Panc1 (cell line): ENCODE measurements around the gene UBE2E2. TPM values are rescaled to one million over a fixed set of nuclear protein-coding genes. Genes with fewer than 3 reads are reported as not detected.

Experiments
- ATAC-seq: fragments of 200-7000 bp; cut with Tn5 transposase; 2 replicates; pipeline ENCODE4 v1.9.1; 2020; ENCODE audit warnings: mild to moderate bottlenecking, moderate library complexity
- BruUV-seq: library from RNA; stranded (reverse); fragments of 400-500 nt; replicated peaks from 2 replicates; lab custom pipeline; 2021; lab: Mats Ljungman, UMichigan
- CTCF ChIA-PET: fragments of 300-600 bp; sonication (Branson Sonifier 250); formaldehyde crosslinking; loops from one replicate; lab custom pipeline; 2022; ENCODE audit warnings: antibody characterized with exemption; lab: Charles Lee
- POLR2A ChIA-PET: fragments of 300-600 bp; sonication (Branson Sonifier 250); formaldehyde crosslinking; loops from one replicate; lab custom pipeline; 2022; ENCODE audit warnings: antibody characterized with exemption; lab: Charles Lee
- DNase-seq: peaks from one replicate; pipeline ENCODE4 v3.0.0-alpha.2; 2010; ENCODE audit warnings: low read depth, low spot score
- H3K27ac ChIP-seq: 2 replicates; pipeline ENCODE4 v1.5.1; 2011; ENCODE audit warnings: mild to moderate bottlenecking, low read length, inconsistent platforms
- H3K27me3 ChIP-seq: fragments of 200-500 bp; sonication (Bioruptor generic); 2 replicates; pipeline ENCODE4 v1.6.0; 2014; ENCODE audit warnings: low read length, inconsistent platforms; ENCODE audit not compliant: control insufficient read depth, insufficient read depth
- H3K36me3 ChIP-seq: fragments of 200-500 bp; sonication (Bioruptor generic); 2 replicates; pipeline ENCODE4 v1.5.1; 2014; ENCODE audit warnings: inconsistent platforms, mild to moderate bottlenecking, low read length, moderate library complexity; ENCODE audit not compliant: control insufficient read depth, insufficient read depth
- H3K4me1 ChIP-seq: 2 replicates; pipeline ENCODE4 v1.5.1; 2011; ENCODE audit warnings: inconsistent platforms, mild to moderate bottlenecking, low read length, moderate library complexity; ENCODE audit not compliant: control insufficient read depth, insufficient read depth
- H3K4me3 ChIP-seq, 2 experiments: 2 replicates each; pipeline ENCODE4 v1.5.1; 2011 to 2012; ENCODE audit warnings: low read depth in 2 of 2, low read length in 2 of 2, mild to moderate bottlenecking in 2 of 2, inconsistent platforms in 1 of 2, moderate library complexity in 1 of 2
- H3K9me3 ChIP-seq: fragments of 200-500 bp; sonication (Bioruptor generic); 2 replicates; pipeline ENCODE4 v1.5.1; 2014; ENCODE audit warnings: low read depth, mild to moderate bottlenecking, inconsistent platforms, low read length, moderate library complexity; ENCODE audit not compliant: control insufficient read depth, insufficient read depth
- POLR2AphosphoS5 ChIP-seq: IDR thresholded peaks from 2 replicates; pipeline ENCODE4 v1.6.1; 2012; ENCODE audit warnings: mild to moderate bottlenecking, low read depth, low read length, moderate library complexity
- REST ChIP-seq, 2 experiments: IDR thresholded peaks; 2 replicates each; pipeline ENCODE4 v1.6.1; 2011 to 2012; ENCODE audit warnings: low read depth in 2 of 2, control low read depth in 1 of 2, low read length in 1 of 2, mild to moderate bottlenecking in 1 of 2, moderate library complexity in 1 of 2; ENCODE audit not compliant: insufficient read depth in 1 of 2
- SIN3A ChIP-seq: IDR thresholded peaks from 2 replicates; pipeline ENCODE4 v1.6.1; 2012; ENCODE audit warnings: low read depth, mild to moderate bottlenecking, low read length, moderate library complexity, borderline replicate concordance; ENCODE audit not compliant: insufficient read depth
- TCF7L2 ChIP-seq: IDR thresholded peaks from 2 replicates; pipeline ENCODE4 v1.6.1; 2011; ENCODE audit warnings: mild to moderate bottlenecking, low read depth, low read length, inconsistent platforms
- in situ Hi-C: cut with HindIII; loops from 2 replicates; pipeline ENCODE4 v1.10.0; 2016; ENCODE audit warnings: low sequenced_read_pairs, low pct_unique_long_range_greater_than_20kb
- intact Hi-C: fragments of 100-400 bp; cut with micrococcal nuclease; formaldehyde crosslinking; loops from one replicate; pipeline ENCODE4 v1.10.0; 2022; ENCODE audit not compliant: unreplicated experiment
- total RNA-seq: library from RNA; stranded (reverse); gene quantifications from one replicate; pipeline ENCODE4 v1.2.1, GENCODE V29; 2021; ENCODE audit not compliant: unreplicated experiment
- TF ChIP-seq, protein P1 (sequence below): fragments of 450-650 bp; IDR thresholded peaks from 2 replicates; pipeline ENCODE4 v1.5.1; 2017; ENCODE audit warnings: mild to moderate bottlenecking

Gene UBE2E2
- total RNA-seq, 1 experiment from 2014 or later: 38.2 TPM

DNA sequence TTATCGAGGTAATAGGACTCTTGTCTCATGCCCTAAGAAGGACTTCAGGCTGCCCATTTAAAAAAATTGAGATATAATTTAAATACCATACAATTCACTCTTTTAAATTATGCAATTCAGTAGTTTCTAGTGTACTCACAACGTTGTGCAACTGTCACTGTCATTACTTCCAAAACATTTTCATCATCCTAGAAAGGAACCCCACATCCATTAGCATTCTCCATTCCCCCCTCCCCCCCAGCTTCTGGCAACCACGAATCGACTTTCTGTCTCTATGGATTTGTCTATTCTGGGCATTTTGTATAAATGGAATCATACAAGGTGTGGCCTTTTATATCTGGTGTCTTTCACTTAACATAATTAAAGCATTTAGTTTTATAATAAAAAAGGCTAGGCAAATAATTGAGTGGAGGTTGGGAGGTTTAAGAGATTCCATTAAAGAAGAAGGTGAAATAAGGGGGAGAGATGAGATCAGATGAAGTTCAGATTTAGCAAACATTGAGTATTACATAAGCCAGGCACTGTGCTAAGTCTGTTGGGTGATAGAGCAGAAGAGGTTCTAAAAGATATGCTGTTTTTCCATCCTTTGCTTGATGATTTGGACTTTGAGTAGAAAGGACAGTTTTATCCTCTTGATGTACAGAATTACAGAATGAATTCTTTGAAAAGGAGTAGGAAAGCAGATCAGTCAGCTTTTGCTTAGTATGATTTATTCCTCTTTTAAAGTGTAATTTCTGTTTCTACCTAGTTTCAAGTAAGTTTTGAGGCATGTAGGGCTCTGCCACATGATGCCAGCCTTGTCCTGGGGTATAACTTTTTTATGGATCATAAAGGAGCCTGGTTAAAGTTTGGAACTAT is 36.3 kb downstream of the UBE2E2 start:
- in situ Hi-C loops: no loop called here
- POLR2A ChIA-PET: interaction anchor here (1.0 kb wide), 1 partner anchor 12 kb away, joined by 3 read pairs; no protein-coding TSS in a partner anchor
- Histone ChIP-seq H3K27me3 (no peaks in the 10 kb centered on the region), H3K9me3 (no peaks in the 10 kb centered on the region), H3K4me3 (no peak overlapping the region), H3K27ac (no peak overlapping the region), H3K36me3 (no peaks in the 10 kb centered on the region), H3K4me1 (no peaks in the 10 kb centered on the region; the same call in 1 of the 2 replicates)
- TF ChIP-seq, protein P1, sequence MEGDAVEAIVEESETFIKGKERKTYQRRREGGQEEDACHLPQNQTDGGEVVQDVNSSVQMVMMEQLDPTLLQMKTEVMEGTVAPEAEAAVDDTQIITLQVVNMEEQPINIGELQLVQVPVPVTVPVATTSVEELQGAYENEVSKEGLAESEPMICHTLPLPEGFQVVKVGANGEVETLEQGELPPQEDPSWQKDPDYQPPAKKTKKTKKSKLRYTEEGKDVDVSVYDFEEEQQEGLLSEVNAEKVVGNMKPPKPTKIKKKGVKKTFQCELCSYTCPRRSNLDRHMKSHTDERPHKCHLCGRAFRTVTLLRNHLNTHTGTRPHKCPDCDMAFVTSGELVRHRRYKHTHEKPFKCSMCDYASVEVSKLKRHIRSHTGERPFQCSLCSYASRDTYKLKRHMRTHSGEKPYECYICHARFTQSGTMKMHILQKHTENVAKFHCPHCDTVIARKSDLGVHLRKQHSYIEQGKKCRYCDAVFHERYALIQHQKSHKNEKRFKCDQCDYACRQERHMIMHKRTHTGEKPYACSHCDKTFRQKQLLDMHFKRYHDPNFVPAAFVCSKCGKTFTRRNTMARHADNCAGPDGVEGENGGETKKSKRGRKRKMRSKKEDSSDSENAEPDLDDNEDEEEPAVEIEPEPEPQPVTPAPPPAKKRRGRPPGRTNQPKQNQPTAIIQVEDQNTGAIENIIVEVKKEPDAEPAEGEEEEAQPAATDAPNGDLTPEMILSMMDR: no peak
- no peak for TF ChIP-seq POLR2AphosphoS5
- no peak for TF ChIP-seq TCF7L2
- TF ChIP-seq SIN3A: no peak
- TF ChIP-seq REST (IDR thresholded peaks at IDR 0.05; ENCODE audit: insufficient read depth in 1 of 2, low read depth in 2 of 2, low read length in 1 of 2): no peak
- CTCF ChIA-PET: no interaction called here
- intact Hi-C loops: no loop called here
- DNase-seq (no peak), ATAC-seq (no peak)
- no TSS peak for BruUV-seq

DNA sequence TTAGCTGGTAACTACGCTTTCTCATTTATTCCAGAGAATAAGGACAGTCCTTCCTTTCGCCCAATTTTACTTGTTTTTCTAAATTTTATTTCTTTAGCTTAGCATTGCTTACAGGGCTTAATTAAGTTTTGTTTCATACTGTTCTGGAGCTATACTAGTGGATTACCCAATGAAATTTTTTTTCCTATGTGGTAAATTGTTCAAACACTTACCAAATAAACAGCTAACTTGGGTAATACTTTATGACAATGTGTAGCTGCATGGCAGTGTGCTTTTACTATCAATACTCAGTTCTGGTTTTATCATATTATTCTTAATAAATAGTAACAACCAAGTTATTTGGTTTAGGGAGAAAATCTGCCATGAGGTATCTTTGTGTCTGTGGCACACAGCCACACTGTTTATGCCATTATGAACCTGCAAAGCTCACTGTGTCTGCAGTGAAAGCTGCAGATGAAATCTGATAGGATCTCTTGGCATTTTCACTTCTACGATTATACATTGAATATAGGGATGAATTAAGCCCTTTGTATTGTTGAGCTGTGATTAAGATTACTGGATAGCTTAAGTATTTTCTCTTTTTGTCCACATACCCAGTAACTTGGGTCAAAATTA is 37.2 kb downstream of the UBE2E2 start:
- intact Hi-C loops: no loop called here
- ChIA-PET CTCF (interaction anchor here (0.5 kb wide), 1 partner anchor 15 kb away, joined by 5 read pairs; no protein-coding TSS in a partner anchor), POLR2A (interaction anchor here (1.0 kb wide), 1 partner anchor 11 kb away, joined by 3 read pairs; no protein-coding TSS in a partner anchor)
- no peak for ATAC-seq
- H3K27ac ChIP-seq: no peak overlapping the region
- no peaks in the 10 kb centered on the region for H3K27me3 ChIP-seq
- H3K4me3 ChIP-seq: no peak overlapping the region
- BruUV-seq: no TSS peak
- no peak for DNase-seq
- H3K36me3 ChIP-seq: no peaks in the 10 kb centered on the region
- no peak for TF ChIP-seq TCF7L2
- TF ChIP-seq, protein P1: no peak
- TF ChIP-seq POLR2AphosphoS5: no peak
- no peak for TF ChIP-seq SIN3A
- TF ChIP-seq REST (IDR thresholded peaks at IDR 0.05; ENCODE audit: insufficient read depth in 1 of 2, low read depth in 2 of 2, low read length in 1 of 2): no peak
- in situ Hi-C loops: no loop called here
- no peaks in the 10 kb centered on the region; the same call in 1 of the 2 replicates for H3K4me1 ChIP-seq
- H3K9me3 ChIP-seq: no peaks in the 10 kb centered on the region
